ENCODE results near the gene CHCHD3.

Gene CHCHD3

DNA sequence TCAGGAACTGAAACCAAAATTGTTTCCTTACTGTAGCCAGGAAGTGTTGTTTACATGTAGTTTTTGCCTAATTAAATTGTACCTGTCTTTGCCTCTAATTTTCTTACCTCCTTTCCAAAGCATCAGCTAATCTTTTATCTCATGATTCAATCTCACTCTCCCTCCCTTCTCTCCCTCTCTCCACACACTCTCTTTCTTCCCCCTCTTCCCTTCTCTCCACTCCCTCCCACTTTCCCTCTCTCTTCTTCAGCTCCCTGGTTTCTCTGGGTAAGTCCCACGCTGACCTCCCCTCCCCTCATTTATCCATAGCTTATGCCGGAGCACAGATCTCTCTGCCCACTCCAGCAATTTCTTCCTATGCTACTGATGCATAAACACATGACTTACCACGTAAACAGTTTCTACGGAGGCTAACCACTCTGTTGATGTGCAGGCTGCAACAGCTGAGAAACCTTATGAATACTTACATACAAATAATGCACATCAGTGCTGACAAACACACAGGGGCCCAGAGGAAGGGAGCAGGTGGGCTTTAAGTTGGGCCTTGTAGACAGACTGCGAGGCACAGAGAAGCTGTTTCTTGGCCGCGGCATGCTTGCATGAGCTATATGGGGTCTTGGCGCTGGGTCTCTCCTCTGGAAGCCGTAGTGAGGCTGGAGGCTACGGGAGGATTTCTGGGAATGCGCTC lies 331.2 kb downstream of the CHCHD3 start:
- H3K36me3 Mint-ChIP-seq (ENCODE audit: insufficient read depth) = no peaks in the 10 kb centered on the region
- no peaks in the 10 kb centered on the region for H3K9me3 Mint-ChIP-seq
- no peak for ATAC-seq (replicated peaks; ENCODE audit: extremely low read depth, poor library complexity, severe bottlenecking)
- peaks cover 22% of the 10 kb centered on the region for H3K27me3 Mint-ChIP-seq
- H3K4me1 Mint-ChIP-seq = no peaks in the 10 kb centered on the region
- no peak overlapping the region for H3K27ac Mint-ChIP-seq (ENCODE audit: low read depth)
- no peak for DNase-seq (ENCODE audit: low spot score in 2 of 2)
- no peak overlapping the region for H3K4me3 Mint-ChIP-seq

DNA sequence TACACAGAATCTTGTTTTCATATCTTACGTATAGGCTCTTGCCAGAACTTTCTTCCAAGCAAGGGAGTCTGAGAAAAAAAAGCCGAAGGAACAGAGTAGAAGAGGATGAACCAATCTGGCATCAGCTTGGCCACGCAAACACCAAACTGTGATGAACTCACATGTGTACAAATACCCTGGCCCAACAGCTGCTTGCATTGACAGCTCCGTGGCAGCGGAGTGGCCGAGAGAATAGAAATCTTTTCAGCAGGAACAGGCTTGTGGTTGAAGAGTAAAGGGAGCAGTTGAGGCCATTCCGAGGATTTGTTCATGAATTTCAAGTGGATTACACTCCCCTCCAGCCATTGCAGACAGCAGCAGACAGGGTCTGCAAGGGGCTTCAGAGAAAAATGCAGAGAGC lies 331.8 kb downstream of the CHCHD3 start:
- no peak for ATAC-seq (replicated peaks; ENCODE audit: extremely low read depth, poor library complexity, severe bottlenecking)
- Mint-ChIP-seq H3K4me1 (no peaks in the 10 kb centered on the region), H3K27me3 (peaks cover 22% of the 10 kb centered on the region), H3K9me3 (no peaks in the 10 kb centered on the region), H3K27ac (ENCODE audit: low read depth) (no peak overlapping the region), H3K4me3 (no peak overlapping the region), H3K36me3 (ENCODE audit: insufficient read depth) (no peaks in the 10 kb centered on the region)
- DNase-seq (ENCODE audit: low spot score in 2 of 2) = no peak

DNA sequence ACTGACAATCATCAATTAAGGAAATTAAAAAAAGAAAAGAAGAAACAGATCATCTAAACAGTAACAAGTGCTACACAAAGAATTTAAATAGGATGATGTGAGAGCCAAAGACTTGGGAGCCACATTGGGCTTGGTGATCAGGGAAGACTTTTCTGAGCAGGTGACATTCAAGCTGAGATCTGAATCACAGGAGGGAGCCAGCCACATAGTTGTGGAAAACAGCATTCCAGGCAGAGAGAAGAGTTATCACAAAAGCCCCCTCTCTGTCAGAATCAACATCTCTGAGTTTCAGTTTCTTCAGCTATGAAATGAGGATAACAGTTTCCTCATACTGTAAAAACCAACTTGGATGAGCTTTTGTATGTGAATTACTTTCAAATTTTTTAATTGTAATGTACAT lies 336.4 kb downstream of the CHCHD3 start:
- no peak overlapping the region for H3K27ac Mint-ChIP-seq (ENCODE audit: low read depth)
- peaks cover 8% of the 10 kb centered on the region for H3K9me3 Mint-ChIP-seq
- DNase-seq (ENCODE audit: low spot score in 2 of 2) (no peak), ATAC-seq (replicated peaks; ENCODE audit: extremely low read depth, poor library complexity, severe bottlenecking) (no peak)
- H3K36me3 Mint-ChIP-seq (ENCODE audit: insufficient read depth) = no peaks in the 10 kb centered on the region
- no peak overlapping the region for H3K4me3 Mint-ChIP-seq
- H3K4me1 Mint-ChIP-seq = no peaks in the 10 kb centered on the region
- peaks cover 46% of the 10 kb centered on the region for H3K27me3 Mint-ChIP-seq

DNA sequence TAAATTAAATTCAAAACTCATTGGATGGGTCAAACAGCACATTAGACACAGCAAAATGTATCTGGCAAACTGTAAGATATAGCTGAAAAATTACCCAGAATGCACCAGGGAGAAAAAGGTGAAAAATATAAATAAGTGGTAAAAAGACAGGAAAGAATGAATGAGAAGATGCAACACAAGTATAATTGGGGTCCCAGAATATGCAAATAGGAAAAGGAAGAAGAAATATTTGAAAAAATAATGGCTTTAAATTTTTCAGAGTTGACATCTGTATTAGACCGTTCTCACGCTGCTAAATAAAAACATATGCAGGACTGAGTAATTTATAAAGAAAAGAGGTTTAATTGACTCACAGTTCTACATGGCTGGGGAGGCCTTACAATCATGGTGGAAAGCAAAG lies 337.9 kb downstream of the CHCHD3 start:
- DNase-seq (ENCODE audit: low spot score in 2 of 2) = no peak
- ATAC-seq (replicated peaks; ENCODE audit: extremely low read depth, poor library complexity, severe bottlenecking) = no peak
- peaks cover 8% of the 10 kb centered on the region for H3K9me3 Mint-ChIP-seq
- H3K36me3 Mint-ChIP-seq (ENCODE audit: insufficient read depth) = no peaks in the 10 kb centered on the region
- no peak overlapping the region for H3K4me3 Mint-ChIP-seq
- no peaks in the 10 kb centered on the region for H3K4me1 Mint-ChIP-seq
- peaks cover 50% of the 10 kb centered on the region for H3K27me3 Mint-ChIP-seq
- H3K27ac Mint-ChIP-seq (ENCODE audit: low read depth) = no peak overlapping the region

DNA sequence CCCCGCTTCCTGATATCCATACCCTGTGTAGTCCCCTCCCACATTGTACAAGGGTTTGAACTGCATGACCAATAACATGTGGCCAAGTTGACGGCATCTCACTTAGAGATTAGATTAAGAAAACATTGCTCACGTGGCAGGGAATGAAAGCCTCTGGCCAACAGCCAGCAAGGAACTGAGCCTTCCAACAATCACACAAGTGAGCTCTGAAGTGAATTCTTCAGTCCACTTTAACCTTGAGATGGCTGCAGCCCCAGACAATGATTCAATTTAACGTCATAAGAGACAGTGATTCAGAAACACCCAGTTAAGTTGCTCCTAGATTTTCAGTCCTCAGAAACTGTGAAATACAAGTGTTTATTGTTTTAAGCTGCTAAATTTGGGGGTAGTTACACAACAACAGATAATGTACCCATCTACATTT lies 339.7 kb downstream of the CHCHD3 start:
- Mint-ChIP-seq H3K4me3 (no peak overlapping the region), H3K36me3 (ENCODE audit: insufficient read depth) (no peaks in the 10 kb centered on the region), H3K4me1 (no peaks in the 10 kb centered on the region), H3K9me3 (peaks cover 8% of the 10 kb centered on the region), H3K27ac (ENCODE audit: low read depth) (no peak overlapping the region), H3K27me3 (peaks cover 63% of the 10 kb centered on the region)
- ATAC-seq (replicated peaks; ENCODE audit: extremely low read depth, poor library complexity, severe bottlenecking) (no peak), DNase-seq (ENCODE audit: low spot score in 2 of 2) (no peak)

DNA sequence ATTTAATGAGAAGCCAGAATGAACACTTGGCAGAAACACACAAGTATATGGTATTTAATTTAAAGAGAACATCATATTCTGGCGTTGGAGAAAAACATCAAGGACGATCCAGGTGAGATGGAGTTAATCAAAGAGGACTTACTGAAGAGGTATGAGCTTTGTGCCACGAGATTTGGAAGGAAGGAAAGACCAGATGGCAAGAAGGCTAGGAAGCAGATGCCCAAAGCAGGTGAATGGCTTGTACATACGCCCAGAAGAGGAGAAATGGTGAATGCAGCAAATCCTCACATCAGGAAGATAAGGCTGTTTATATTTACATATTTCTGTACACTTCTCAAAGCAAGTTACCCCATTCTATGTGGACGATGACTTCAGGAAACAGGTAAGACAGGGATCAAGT lies 341.7 kb downstream of the CHCHD3 start:
- no peak for ATAC-seq (replicated peaks; ENCODE audit: extremely low read depth, poor library complexity, severe bottlenecking)
- Mint-ChIP-seq H3K27ac (ENCODE audit: low read depth) (no peak overlapping the region), H3K4me3 (no peak overlapping the region), H3K9me3 (peaks cover 8% of the 10 kb centered on the region), H3K4me1 (no peaks in the 10 kb centered on the region), H3K27me3 (peaks cover 77% of the 10 kb centered on the region), H3K36me3 (ENCODE audit: insufficient read depth) (no peaks in the 10 kb centered on the region)
- DNase-seq (ENCODE audit: low spot score in 2 of 2) = no peak

DNA sequence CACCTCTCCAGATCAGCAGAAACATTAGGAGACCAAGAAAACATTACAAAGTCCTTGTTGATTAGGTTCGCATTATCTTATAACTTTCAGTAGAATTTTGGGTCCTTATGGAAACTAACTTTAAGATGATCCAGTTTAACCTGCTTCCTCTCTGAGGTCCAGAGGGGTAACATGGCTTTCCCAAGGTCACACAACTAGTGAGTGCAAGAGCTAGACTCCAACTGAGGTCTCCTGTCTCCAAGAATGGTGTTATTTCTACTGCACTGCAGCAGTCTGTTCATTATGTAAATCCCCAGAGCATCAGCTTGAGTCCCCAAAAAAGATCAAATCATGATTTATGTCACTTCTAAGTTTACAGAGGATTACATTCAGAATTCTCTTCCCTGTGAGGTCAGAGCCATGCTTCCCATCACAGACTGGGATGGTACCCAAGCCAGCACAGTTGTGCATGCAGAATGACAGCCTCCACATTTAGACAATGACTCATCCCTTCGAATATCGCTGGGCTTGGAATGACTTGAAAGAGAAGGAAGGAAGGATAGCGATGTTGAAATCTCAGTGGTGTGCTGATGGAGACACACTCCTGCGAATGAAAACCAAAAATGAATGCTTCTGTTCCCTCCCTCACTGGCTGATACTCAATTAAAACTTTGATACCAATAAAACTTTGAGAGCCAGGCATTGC lies 342.5 kb downstream of the CHCHD3 start:
- no peak for ATAC-seq (replicated peaks; ENCODE audit: extremely low read depth, poor library complexity, severe bottlenecking)
- Mint-ChIP-seq H3K36me3 (ENCODE audit: insufficient read depth) (no peaks in the 10 kb centered on the region), H3K27ac (ENCODE audit: low read depth) (no peak overlapping the region), H3K27me3 (peaks cover 75% of the 10 kb centered on the region), H3K4me1 (no peaks in the 10 kb centered on the region), H3K4me3 (no peak overlapping the region), H3K9me3 (peaks cover 6% of the 10 kb centered on the region)
- no peak for DNase-seq (ENCODE audit: low spot score in 2 of 2)

DNA sequence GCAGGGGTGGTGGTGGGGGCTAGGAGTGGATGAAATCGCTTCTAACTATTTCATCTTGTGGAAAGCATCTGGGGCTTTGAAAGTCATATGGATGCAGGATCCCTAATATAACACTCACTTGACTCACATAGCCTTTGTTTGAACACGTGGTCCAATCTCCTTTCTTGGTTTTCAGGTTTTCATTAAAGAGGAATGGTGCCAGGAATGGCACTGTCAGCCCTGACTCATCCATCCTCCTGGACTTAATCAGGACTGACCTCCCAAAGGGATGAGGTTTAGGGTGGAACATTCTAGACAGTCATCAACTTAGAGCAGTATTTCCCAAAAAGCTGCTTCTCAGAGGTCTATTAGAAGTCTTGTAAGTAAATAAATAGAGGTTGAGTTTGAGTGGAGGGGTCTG lies 343.6 kb downstream of the CHCHD3 start:
- no peak for ATAC-seq (replicated peaks; ENCODE audit: extremely low read depth, poor library complexity, severe bottlenecking)
- Mint-ChIP-seq H3K36me3 (ENCODE audit: insufficient read depth) (no peaks in the 10 kb centered on the region), H3K27ac (ENCODE audit: low read depth) (no peak overlapping the region), H3K4me3 (no peak overlapping the region), H3K27me3 (peaks cover 70% of the 10 kb centered on the region), H3K9me3 (no peaks in the 10 kb centered on the region), H3K4me1 (no peaks in the 10 kb centered on the region)
- DNase-seq (ENCODE audit: low spot score in 2 of 2) = no peak

DNA sequence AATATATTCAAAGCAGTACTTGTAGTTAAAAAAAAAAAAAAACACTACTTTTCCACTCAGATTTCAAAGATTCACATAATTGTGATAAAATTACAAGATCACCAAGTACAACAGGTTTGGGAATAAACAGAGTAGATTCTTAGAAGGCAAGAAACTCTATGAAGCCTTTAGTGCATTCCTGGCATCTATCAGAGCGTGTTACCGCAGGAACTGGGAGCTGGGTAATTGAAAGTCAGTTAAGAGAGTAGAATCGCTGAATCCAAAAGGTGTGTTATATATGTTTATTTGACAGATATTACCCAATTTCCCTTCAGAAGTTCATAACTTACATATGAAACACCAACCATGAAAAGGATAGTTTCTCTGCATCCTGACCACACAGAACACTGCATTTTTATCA lies 346.4 kb downstream of the CHCHD3 start:
- ATAC-seq (replicated peaks; ENCODE audit: extremely low read depth, poor library complexity, severe bottlenecking) (no peak), DNase-seq (ENCODE audit: low spot score in 2 of 2) (no peak)
- Mint-ChIP-seq H3K4me1 (no peaks in the 10 kb centered on the region), H3K4me3 (no peak overlapping the region), H3K27me3 (peaks cover 67% of the 10 kb centered on the region), H3K9me3 (no peaks in the 10 kb centered on the region), H3K27ac (ENCODE audit: low read depth) (no peak overlapping the region), H3K36me3 (ENCODE audit: insufficient read depth) (no peaks in the 10 kb centered on the region)

Data from central memory CD8-positive, alpha-beta T cell (primary cell).